OCI-LY3 (cell line): Measurements from ENCODE around the gene ARMH3.

Experiments used
- H2AFZ ChIP-seq: fragments of 200-600, 300-600 bp; shearing (Covaris generic); 2 replicates; pipeline ENCODE4 v1.6.0; 2014; ENCODE audit warnings: antibody characterized with exemption, low read depth, low read length
- H3K27ac ChIP-seq: fragments of 200-600, 300-600 bp; sonication (generic); 2 replicates; pipeline ENCODE4 v1.5.1; 2014; ENCODE audit warnings: mild to moderate bottlenecking, low read length, moderate library complexity, mixed read lengths
- H3K27me3 ChIP-seq: fragments of 200-600, 300-600 bp; sonication (generic); 2 replicates; pipeline ENCODE4 v1.6.1; 2014; ENCODE audit warnings: low read depth, low read length, mixed read lengths
- H3K36me3 ChIP-seq: fragments of 200-600, 300-600 bp; sonication (generic); replicated peaks from 2 replicates; pipeline ENCODE3; 2014; ENCODE audit warnings: low read depth, low read length, mixed read lengths
- H3K4me1 ChIP-seq: fragments of 300-600, 200-600 bp; sonication (generic); 2 replicates; pipeline ENCODE4 v1.6.1; 2014; ENCODE audit warnings: low read length, mixed read lengths
- H3K4me2 ChIP-seq: fragments of 200-600, 300-600 bp; sonication (generic); 2 replicates; pipeline ENCODE4 v1.6.1; 2014; ENCODE audit warnings: low read length, mixed read lengths
- H3K4me3 ChIP-seq: fragments of 300-600, 200-600 bp; sonication (generic); 2 replicates; pipeline ENCODE4 v1.5.1; 2014; ENCODE audit warnings: antibody characterized with exemption, mild to moderate bottlenecking, low read length, moderate library complexity
- H3K79me2 ChIP-seq: fragments of 300-600, 200-600 bp; shearing (Covaris generic); 2 replicates; pipeline ENCODE4 v1.6.1; 2014; ENCODE audit warnings: mild to moderate bottlenecking, low read length, mixed read lengths
- H3K9ac ChIP-seq: fragments of 300-600, 200-600 bp; shearing (Covaris generic); 2 replicates; pipeline ENCODE4 v1.6.0; 2014; ENCODE audit warnings: mild to moderate bottlenecking, low read length, moderate library complexity
- H3K9me3 ChIP-seq: fragments of 200-600, 300-600 bp; shearing (Covaris generic); 2 replicates; pipeline ENCODE4 v1.6.1; 2014; ENCODE audit warnings: low read length, mixed read lengths; ENCODE audit not compliant: insufficient read depth
- H4K20me1 ChIP-seq: fragments of 200-600, 300-600 bp; sonication (generic); 2 replicates; pipeline ENCODE4 v1.6.1; 2016; ENCODE audit warnings: low read length, mixed read lengths; ENCODE audit not compliant: insufficient read depth
- EZH2phosphoT487 ChIP-seq: fragments of 200-600 bp; shearing (Covaris generic); IDR thresholded peaks from 2 replicates; pipeline ENCODE4 v1.6.1; 2018; ENCODE audit warnings: antibody characterized with exemption, mixed run types, low read depth
- TF ChIP-seq, protein P1 (sequence below): fragments of 200-600, 300-600 bp; sonication (generic); IDR thresholded peaks from 2 replicates; pipeline ENCODE4 v1.5.1; 2014; ENCODE audit warnings: antibody characterized with exemption, low read length, low read depth

Gene ARMH3

DNA sequence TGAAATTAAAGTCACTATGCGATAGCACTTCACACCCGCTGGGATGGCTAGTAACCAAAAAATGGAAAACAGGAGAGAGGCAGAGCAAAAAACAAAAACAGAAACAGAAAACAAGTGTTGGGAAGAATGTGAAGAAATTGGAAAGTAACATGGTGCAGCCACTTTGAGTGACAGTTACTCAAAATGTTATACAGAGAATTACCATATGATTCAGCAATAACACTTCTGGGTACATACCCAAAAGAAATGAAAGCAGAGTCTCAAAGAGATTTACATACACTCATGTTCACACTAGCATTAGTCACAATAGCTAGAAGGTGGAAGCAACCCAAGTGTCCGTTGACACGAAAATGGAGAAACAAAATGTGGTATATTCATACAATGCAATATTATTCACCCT is 123.8 kb downstream of the ARMH3 start:
- Histone ChIP-seq H3K27me3 (no peaks in the 10 kb centered on the region), H2AFZ (no peak overlapping the region), H3K79me2 (no peaks in the 10 kb centered on the region), H3K9me3 (no peaks in the 10 kb centered on the region), H3K27ac (no peak overlapping the region), H3K9ac (no peak overlapping the region), H3K4me1 (peaks cover 5% of the 10 kb centered on the region; the same call in 1 of the 2 replicates), H3K36me3 (no peaks in the 10 kb centered on the region), H3K4me3 (no peak overlapping the region), H3K4me2 (no peak overlapping the region), H4K20me1 (no peaks in the 10 kb centered on the region)
- TF ChIP-seq, protein P1, sequence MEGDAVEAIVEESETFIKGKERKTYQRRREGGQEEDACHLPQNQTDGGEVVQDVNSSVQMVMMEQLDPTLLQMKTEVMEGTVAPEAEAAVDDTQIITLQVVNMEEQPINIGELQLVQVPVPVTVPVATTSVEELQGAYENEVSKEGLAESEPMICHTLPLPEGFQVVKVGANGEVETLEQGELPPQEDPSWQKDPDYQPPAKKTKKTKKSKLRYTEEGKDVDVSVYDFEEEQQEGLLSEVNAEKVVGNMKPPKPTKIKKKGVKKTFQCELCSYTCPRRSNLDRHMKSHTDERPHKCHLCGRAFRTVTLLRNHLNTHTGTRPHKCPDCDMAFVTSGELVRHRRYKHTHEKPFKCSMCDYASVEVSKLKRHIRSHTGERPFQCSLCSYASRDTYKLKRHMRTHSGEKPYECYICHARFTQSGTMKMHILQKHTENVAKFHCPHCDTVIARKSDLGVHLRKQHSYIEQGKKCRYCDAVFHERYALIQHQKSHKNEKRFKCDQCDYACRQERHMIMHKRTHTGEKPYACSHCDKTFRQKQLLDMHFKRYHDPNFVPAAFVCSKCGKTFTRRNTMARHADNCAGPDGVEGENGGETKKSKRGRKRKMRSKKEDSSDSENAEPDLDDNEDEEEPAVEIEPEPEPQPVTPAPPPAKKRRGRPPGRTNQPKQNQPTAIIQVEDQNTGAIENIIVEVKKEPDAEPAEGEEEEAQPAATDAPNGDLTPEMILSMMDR, result no peak
- TF ChIP-seq EZH2phosphoT487, result no peak

DNA sequence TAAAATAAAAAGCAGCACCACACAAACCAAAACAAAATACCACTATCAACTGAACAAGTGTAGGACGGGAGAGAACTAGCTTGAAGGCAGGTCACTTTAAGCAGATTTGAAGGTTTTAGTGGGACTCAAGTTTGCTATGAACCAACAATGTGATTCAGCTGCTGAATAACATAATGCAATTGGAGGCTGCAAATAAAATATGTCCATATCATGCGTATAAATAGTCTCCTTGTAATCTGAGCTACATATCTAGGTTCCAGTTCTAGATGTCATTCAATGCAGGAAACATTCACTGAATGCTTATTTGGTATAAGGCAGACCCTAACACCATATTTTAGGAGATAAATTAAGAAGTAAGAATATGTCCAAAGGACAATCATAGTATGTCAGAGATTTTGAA is 130.9 kb downstream of the ARMH3 start:
- no peaks in the 10 kb centered on the region for H3K27me3 ChIP-seq
- no peaks in the 10 kb centered on the region for H4K20me1 ChIP-seq
- H3K4me3 ChIP-seq, result no peak overlapping the region
- peaks cover 11% of the 10 kb centered on the region for H3K4me1 ChIP-seq
- TF ChIP-seq EZH2phosphoT487, result no peak
- TF ChIP-seq, protein P1, result no peak
- H3K4me2 ChIP-seq, result no peak overlapping the region
- H3K9me3 ChIP-seq, result no peaks in the 10 kb centered on the region
- no peak overlapping the region for H3K9ac ChIP-seq
- no peaks in the 10 kb centered on the region for H3K79me2 ChIP-seq
- no peak overlapping the region for H3K27ac ChIP-seq
- H3K36me3 ChIP-seq, result no peaks in the 10 kb centered on the region
- H2AFZ ChIP-seq, result no peak overlapping the region

DNA sequence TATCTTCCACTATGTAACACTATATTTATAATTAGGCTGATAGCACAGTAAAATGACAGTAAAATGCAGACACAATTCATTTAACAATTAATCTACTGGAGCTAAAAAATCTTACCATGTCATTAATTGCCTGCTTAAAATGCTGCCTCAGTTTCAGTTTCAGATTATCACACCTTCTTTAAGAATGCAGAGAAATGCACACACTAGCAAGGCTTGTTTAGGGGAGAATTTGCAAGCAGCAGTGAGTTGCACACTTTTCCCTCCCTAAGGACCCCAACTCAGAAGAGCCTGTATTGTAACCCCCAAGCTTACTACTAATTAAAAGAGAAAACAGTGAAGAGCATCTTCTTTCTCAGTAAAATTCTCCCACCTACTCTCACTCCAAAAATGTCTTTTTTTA is 132.7 kb downstream of the ARMH3 start:
- H3K79me2 ChIP-seq, result no peaks in the 10 kb centered on the region
- H3K36me3 ChIP-seq, result no peaks in the 10 kb centered on the region
- no peaks in the 10 kb centered on the region for H4K20me1 ChIP-seq
- H3K9ac ChIP-seq, result no peak overlapping the region
- no peak overlapping the region for H3K27ac ChIP-seq
- no peak overlapping the region for H3K4me3 ChIP-seq
- peaks cover 11% of the 10 kb centered on the region for H3K4me1 ChIP-seq
- H2AFZ ChIP-seq, result no peak overlapping the region
- no peaks in the 10 kb centered on the region for H3K27me3 ChIP-seq
- H3K9me3 ChIP-seq, result no peaks in the 10 kb centered on the region
- TF ChIP-seq, protein P1, result no peak
- no peak for TF ChIP-seq EZH2phosphoT487
- H3K4me2 ChIP-seq, result no peak overlapping the region

DNA sequence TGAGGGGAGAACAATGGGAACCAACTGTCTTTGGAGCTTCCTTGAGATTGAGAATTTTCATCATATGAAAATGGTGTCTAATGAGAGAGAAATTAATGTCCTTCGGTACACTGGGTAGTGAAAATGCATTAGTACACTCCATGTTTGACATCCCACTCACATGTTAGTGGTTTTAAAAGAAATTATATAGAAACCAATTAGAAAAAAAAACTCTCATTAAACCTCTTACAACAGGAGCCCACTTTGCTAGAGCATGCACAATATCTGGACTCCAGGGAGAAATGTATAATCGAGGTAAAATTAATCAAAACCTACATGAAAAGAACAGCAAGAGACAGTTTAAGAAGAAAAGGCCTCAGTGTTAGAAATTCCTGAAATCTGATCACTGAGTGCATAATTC is 133.1 kb downstream of the ARMH3 start:
- H3K4me1 ChIP-seq, result peaks cover 11% of the 10 kb centered on the region
- H3K4me3 ChIP-seq, result no peak overlapping the region
- H3K9me3 ChIP-seq, result no peaks in the 10 kb centered on the region
- no peaks in the 10 kb centered on the region for H3K36me3 ChIP-seq
- no peak overlapping the region for H3K9ac ChIP-seq
- H4K20me1 ChIP-seq, result no peaks in the 10 kb centered on the region
- no peaks in the 10 kb centered on the region for H3K79me2 ChIP-seq
- no peak overlapping the region for H2AFZ ChIP-seq
- H3K27ac ChIP-seq, result no peak overlapping the region
- H3K4me2 ChIP-seq, result no peak overlapping the region
- no peaks in the 10 kb centered on the region for H3K27me3 ChIP-seq
- TF ChIP-seq, protein P1, result no peak
- no peak for TF ChIP-seq EZH2phosphoT487
